HUES48 (cell line): ENCODE data around the gene PDCL2.
"Not testable (repeated sequence)": the region's sequence is repeated elsewhere in the genome, so short reads cannot be mapped to it uniquely, and the experiment has no call there.

Experiments used
- H3K27ac ChIP-seq: one replicate; pipeline ENCODE4 v1.7.0; 2013; ENCODE audit warnings: low read depth, low read length, inconsistent platforms
- H3K27me3 ChIP-seq: 2 replicates; pipeline ENCODE4 v1.6.1; 2013; ENCODE audit warnings: mild to moderate bottlenecking, low read length; ENCODE audit not compliant: control insufficient read depth, insufficient read depth
- H3K36me3 ChIP-seq: 2 replicates; pipeline ENCODE4 v1.6.1; 2013; ENCODE audit warnings: low read length; ENCODE audit not compliant: control insufficient read depth, insufficient read depth
- H3K4me1 ChIP-seq: 2 replicates; pipeline ENCODE4 v1.6.1; 2013; ENCODE audit warnings: mild to moderate bottlenecking, low read length; ENCODE audit not compliant: control insufficient read depth, insufficient read depth
- H3K4me3 ChIP-seq: 2 replicates; pipeline ENCODE4 v1.5.1; 2013; ENCODE audit warnings: mild to moderate bottlenecking, low read depth, low read length
- H3K9ac ChIP-seq: 2 replicates; pipeline ENCODE4 v1.6.1; 2013; ENCODE audit warnings: mild to moderate bottlenecking, low read depth, low read length, moderate library complexity
- H3K9me3 ChIP-seq: 2 replicates; pipeline ENCODE4 v1.6.1; 2013; ENCODE audit warnings: low read length; ENCODE audit not compliant: control insufficient read depth, insufficient read depth

PDCL2 gene

DNA sequence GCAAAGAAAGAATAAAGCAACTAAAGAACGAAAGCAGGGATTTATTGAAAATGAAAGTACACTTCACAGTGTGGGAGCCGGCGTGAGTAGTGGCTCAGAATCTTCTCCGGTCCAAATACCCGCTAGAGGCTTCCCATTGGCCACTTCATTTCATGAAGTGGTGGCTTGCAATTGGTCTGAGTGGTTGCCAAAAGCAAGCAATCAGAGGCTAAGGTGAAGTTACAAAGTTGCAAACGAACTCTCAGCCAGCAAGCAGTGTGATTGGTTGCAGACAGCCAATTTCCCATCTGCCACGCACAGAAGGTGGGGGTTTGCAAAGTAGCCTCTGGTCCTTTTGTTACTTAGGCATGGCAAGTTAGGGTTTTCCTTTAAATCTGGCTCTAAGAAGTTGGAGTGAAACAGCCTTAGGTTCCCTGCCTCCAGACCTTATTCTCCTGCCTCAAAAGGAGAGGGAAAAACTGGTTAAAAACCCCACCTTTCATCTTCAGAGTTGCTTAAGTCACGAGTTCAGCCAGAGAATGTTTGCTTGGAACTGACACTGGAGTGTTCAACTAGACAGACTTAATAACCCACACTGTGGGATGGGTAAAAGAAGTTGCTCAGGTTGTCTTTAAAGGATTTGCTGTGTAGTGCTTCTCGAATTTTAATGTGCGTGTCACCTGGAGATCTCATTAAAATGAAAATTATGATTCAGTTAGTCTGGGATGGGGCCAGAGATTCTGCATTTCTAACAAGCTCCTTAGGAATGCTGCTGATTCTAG lies 38.4 kb downstream of the PDCL2 start:
- Histone ChIP-seq H3K9me3 (no peaks in the 10 kb centered on the region), H3K27me3 (no peaks in the 10 kb centered on the region), H3K9ac (no peak overlapping the region), H3K27ac (no peak overlapping the region), H3K4me3 (no peak overlapping the region), H3K4me1 (peaks cover 18% of the 10 kb centered on the region), H3K36me3 (no peaks in the 10 kb centered on the region)

- H3K27ac ChIP-seq, H3K4me3 ChIP-seq, H3K9ac ChIP-seq, H3K27me3 ChIP-seq, H3K9me3 ChIP-seq, H3K36me3 ChIP-seq: not testable (repeated sequence)
- peaks cover 27% of the 10 kb centered on the region for H3K4me1 ChIP-seq
Observed at GRCh38 chr4:55551964-55552363, 40.1 kb downstream of the PDCL2 start.

- Histone ChIP-seq H3K27ac (no peak overlapping the region), H3K4me3 (no peak overlapping the region), H3K9ac (no peak overlapping the region)
Observed at GRCh38 chr4:55549888-55550287, 42.2 kb downstream of the PDCL2 start.

DNA sequence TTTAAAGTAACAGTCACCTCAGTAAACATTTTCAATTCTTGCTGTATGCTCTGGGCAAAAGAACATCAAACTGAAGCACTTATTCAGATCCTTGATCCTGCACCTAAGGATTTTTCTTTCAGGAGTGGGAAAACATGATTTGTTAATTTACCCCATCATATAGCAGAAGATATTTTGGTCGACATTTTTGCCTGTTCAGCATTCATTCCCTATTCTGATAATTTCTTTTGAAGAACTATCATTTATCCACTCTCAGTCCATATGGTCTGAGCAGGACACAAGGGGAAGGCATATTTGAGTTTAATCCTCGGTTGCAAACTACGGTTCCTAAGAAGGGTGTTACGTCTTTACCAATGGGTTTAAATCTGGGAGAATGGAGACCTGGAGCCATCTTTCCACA lies 44.1 kb downstream of the PDCL2 start:
- Histone ChIP-seq H3K9me3 (no peaks in the 10 kb centered on the region), H3K4me3 (peak overlapping the region; percentile 87), H3K9ac (peak overlapping the region; percentile 84; the same call in 1 of the 2 replicates), H3K27ac (peak overlapping the region; percentile 98), H3K4me1 (peaks cover 33% of the 10 kb centered on the region), H3K36me3 (no peaks in the 10 kb centered on the region), H3K27me3 (no peaks in the 10 kb centered on the region)

More at GRCh38 chr4:55549888-55550287, 42.2 kb downstream of the PDCL2 start:
- Histone ChIP-seq H3K9me3 (no peaks in the 10 kb centered on the region), H3K27me3 (no peaks in the 10 kb centered on the region), H3K4me1 (peaks cover 27% of the 10 kb centered on the region), H3K36me3 (no peaks in the 10 kb centered on the region)

GRCh38 chr4:55547466-55547770 lies 44.6 kb downstream of the PDCL2 start:
- H3K9ac ChIP-seq, result peak overlapping the region; percentile 84
- H3K36me3 ChIP-seq, result no peaks in the 10 kb centered on the region
- H3K27me3 ChIP-seq, result no peaks in the 10 kb centered on the region
- H3K9me3 ChIP-seq, result no peaks in the 10 kb centered on the region
- H3K4me3 ChIP-seq, result peak overlapping the region; percentile 87
- peak overlapping the region; percentile 98 for H3K27ac ChIP-seq
- peaks cover 37% of the 10 kb centered on the region for H3K4me1 ChIP-seq

DNA sequence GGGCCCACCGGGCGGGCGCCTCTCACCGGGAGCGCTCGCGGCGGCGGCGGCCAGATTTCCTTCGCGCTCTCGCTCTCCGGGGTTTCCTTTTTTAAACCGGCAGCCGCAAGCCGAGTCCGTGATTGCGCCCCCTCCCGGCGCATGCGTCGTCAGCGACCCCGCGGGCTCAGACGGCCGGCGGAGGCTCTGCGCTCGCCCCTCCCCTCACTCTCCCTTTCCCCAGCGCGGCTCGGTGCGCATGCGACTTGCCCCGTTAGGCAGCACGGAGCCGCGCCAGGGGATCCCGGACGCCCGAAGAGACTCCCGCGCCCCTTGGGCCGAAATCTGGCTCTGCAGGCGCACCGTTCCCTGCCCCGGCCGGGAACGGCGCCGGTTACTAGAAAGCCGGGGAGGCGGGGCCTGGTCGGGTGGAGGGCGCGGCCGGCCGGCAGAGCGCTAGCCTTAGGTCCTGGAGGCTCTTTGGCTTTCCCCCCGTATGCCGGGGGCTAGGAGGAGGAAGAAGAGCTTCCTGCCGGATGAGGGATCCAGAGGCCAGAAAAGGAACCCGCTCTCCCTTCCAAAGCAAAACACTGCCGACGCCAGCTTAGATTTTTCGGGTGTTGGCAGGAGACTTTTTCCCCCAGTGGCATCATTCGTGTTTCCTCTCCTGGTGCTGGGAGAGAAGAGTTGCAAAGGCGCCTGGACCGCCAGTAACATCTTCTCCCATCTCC lies 45.1 kb downstream of the PDCL2 start, which contains the start of gene CLOCK:
CLOCK (minus strand) TSS at position 154 of the 710 bp plus-strand sequence. CDS start 64,124 bp downstream, outside the sequence.
- peak within 1 kb of the TSS; percentile 98 for H3K27ac ChIP-seq
- H3K9ac ChIP-seq, result peak within 1 kb of the TSS; percentile 84
- peaks cover 38% of the 10 kb centered on the region for H3K4me1 ChIP-seq

DNA sequence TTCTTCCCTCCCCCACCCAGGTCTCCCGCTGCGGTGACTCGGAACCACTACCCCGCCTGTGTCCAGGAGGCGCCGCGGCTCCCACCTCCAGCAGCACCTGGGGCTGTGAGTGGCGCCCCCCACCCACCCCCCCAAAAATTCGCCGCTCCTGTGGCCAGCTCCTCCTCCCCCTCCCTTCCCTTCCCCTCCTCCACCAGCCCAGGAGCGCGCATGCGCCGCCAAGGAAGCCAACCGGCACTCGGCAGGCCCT lies 45.6 kb downstream of the PDCL2 start:
- Histone ChIP-seq H3K4me1 (peaks cover 38% of the 10 kb centered on the region), H3K9me3 (no peaks in the 10 kb centered on the region), H3K36me3 (no peaks in the 10 kb centered on the region), H3K4me3 (peak overlapping the region; percentile 87), H3K9ac (peak overlapping the region; percentile 84; the same call in 1 of the 2 replicates), H3K27me3 (no peaks in the 10 kb centered on the region), H3K27ac (peak overlapping the region; percentile 98)

More for the DNA sequence above, 45.1 kb downstream of the PDCL2 start, which contains the start of gene CLOCK:
- Histone ChIP-seq H3K9me3 (no peaks in the 10 kb centered on the region), H3K36me3 (no peaks in the 10 kb centered on the region), H3K27me3 (no peaks in the 10 kb centered on the region), H3K4me3 (peak within 1 kb of the TSS; percentile 87)

DNA sequence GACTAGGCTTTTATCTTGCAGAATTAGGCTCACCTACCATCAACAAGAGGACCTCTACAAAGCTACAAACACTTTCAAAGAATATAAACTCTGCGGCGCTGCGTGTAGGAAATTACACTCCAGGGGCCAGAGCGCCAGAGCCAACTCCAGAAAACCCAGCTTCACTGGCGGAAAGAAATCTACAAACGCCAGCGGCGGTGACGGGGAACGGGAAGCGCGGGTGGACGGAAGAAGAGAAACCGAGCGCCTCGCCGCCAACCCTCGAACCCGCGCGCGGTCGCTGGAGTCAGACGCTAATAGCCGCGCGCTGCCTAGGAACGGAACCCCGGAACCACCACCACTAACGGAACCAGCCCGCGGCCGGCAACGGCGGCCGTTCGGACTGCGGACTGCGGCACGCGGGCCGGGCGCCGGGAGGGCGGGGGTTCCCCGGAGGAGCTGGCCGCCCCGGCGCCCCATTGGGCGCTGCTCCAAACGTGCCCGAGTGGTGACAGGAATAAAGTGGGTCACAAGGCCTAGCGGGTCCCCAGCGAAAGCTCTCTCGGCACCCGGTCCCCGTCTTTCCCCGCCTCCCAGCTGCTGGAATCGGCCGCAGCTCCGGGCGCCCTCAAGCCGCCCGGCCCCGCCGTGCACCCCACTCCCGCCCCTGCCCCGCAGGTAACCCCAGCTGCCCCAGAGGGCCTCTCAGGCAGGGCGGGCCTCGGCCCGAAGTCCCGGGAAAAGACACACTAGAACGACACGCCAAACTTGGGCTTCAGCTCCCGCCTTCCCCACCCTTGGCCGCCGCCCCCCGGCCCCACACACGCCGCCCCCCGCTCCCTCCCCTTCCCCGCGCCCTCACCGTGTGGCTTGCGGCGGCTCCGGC lies 46.2 kb downstream of the PDCL2 start:
- peak overlapping the region; percentile 98 for H3K27ac ChIP-seq
- H3K4me3 ChIP-seq, result peak overlapping the region; percentile 87

DNA sequence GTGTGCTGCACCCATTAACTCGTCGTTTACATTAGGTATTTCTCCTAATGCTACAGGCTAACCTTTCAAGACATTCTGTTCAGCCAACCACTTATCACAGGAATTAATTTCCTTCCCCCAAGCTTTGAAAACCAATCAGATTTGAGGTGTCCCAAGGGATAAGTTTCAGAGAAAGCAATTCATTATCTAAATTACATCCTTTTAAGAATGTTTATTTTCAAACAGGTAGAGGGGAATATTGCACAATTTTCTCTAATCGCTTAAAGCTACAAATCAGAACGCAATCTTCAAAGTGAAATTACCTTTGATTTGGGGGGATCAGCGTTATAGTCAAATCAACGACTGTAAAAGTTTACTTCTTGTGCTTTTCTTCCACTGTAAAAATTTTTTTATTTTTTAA lies 46.9 kb downstream of the PDCL2 start:
- peaks cover 43% of the 10 kb centered on the region for H3K4me1 ChIP-seq
- H3K9ac ChIP-seq, result peak overlapping the region; percentile 75
- H3K36me3 ChIP-seq, result no peaks in the 10 kb centered on the region
- H3K27me3 ChIP-seq, result no peaks in the 10 kb centered on the region
- H3K9me3 ChIP-seq, result no peaks in the 10 kb centered on the region
- peak overlapping the region; percentile 87 for H3K4me3 ChIP-seq
- H3K27ac ChIP-seq, result peak overlapping the region; percentile 98

More for the DNA sequence above, 46.2 kb downstream of the PDCL2 start:
- Histone ChIP-seq H3K9me3 (no peaks in the 10 kb centered on the region), H3K9ac (peak overlapping the region; percentile 75), H3K4me1 (peaks cover 42% of the 10 kb centered on the region), H3K36me3 (no peaks in the 10 kb centered on the region), H3K27me3 (no peaks in the 10 kb centered on the region)

GRCh38 chr4:55543858-55544257 lies 48.2 kb downstream of the PDCL2 start:
- Histone ChIP-seq H3K9ac (no peak overlapping the region), H3K9me3 (no peaks in the 10 kb centered on the region), H3K4me3 (no peak overlapping the region), H3K27me3 (no peaks in the 10 kb centered on the region), H3K27ac (no peak overlapping the region), H3K36me3 (no peaks in the 10 kb centered on the region), H3K4me1 (peaks cover 42% of the 10 kb centered on the region)
